GM18505 (cell line): ENCODE results near the gene NTRK3.
"Not testable (repeated sequence)": the region's sequence is repeated elsewhere in the genome, so short reads cannot be mapped to it uniquely, and the experiment has no call there.

ENCODE experiments used
- ATAC-seq: cut with Tn5 transposase; IDR thresholded peaks from one replicate; pipeline ENCODE4 v1.9.1; 2021; ENCODE audit not compliant: unreplicated experiment
- POLR2A ChIP-seq: IDR thresholded peaks from 4 replicates; pipeline ENCODE4 v1.6.1; 2011; ENCODE audit warnings: borderline replicate concordance; ENCODE audit not compliant: insufficient read depth, insufficient read length; ENCODE audit errors: extremely low read depth

The NTRK3 gene

GRCh38 chr15:87843312-87843711 is 413.2 kb downstream of the NTRK3 start:
- ATAC-seq, result no peak
- no peak for TF ChIP-seq POLR2A

DNA sequence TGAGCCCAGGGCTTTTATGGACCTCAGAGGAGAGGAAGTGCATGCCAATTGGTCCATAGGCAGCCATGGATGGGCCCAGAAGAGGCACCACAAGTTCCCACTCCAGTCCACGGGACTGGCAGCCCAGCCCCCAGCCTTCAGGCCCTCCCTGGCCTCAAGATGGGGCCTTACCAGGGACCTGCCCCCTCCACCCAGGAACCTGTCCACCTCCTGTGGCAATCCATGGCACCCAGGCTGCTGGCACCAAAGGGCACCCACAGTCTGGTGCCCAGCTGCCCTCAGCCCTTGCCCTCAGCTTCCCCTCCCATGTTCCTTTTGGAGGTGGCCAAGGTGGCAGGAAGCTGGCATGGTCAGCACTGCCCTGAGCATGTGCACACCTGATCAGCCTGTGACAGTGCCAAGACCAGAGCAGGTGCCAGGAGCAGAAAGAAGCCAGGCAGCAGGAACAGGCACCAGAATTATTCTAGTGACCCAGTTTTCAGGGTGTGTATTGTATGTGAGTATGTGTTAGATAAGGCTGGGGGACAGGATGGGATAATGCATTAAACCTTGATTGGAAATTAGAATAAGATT is 415.0 kb downstream of the NTRK3 start:
- TF ChIP-seq POLR2A, result no peak
- ATAC-seq, result no peak

GRCh38 chr15:87835830-87836229 is 420.7 kb downstream of the NTRK3 start:
- ATAC-seq, result not testable (repeated sequence)

GRCh38 chr15:87833333-87833732 is 423.2 kb downstream of the NTRK3 start:
- ATAC-seq, result not testable (repeated sequence)

DNA sequence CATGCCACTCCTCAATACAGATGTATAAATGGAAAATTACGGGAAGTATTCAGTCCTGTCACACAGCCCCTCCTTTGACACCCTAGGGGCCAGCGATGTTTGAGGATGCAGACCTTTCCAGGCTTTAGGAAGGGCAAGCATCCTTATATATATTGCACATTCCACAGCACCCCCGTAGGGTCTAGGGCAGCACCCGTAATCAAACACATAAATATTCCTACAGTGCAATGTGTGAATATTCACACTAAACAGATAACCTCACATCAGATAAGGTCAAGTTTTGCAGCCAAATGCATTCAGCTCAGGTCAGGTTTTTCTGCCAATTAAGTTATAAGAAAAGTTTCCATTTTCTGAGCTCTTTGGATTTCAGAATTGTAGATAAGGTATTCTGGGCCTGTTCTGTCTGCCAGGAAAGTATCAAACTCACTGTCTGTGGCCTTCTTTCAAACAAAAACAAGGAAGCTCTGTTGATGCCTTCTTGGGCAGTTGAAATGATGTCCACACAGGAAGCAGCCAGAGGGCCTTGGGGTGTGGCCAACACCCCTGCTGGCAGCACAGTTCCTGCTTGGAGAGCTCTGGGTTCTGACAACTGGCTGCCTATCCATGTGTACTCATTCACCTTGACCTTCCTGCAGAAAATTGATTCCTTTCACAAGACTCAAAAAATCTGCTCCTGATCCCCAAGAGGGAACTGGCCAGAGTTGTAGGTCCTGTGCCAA is 427.0 kb downstream of the NTRK3 start:
- no peak for TF ChIP-seq POLR2A
- no peak for ATAC-seq

GRCh38 chr15:87828608-87829007 is 427.9 kb downstream of the NTRK3 start:
- ATAC-seq, result no peak
- no peak for TF ChIP-seq POLR2A

- ATAC-seq, result no peak
- TF ChIP-seq POLR2A, result no peak
Observed at GRCh38 chr15:87827131-87827530, 429.4 kb downstream of the NTRK3 start.

GRCh38 chr15:87826119-87826747 is 430.3 kb downstream of the NTRK3 start:
- no peak for TF ChIP-seq POLR2A
- no peak for ATAC-seq

- no peak for ATAC-seq
- no peak for TF ChIP-seq POLR2A
Observed at GRCh38 chr15:87818756-87819155, 437.8 kb downstream of the NTRK3 start.

DNA sequence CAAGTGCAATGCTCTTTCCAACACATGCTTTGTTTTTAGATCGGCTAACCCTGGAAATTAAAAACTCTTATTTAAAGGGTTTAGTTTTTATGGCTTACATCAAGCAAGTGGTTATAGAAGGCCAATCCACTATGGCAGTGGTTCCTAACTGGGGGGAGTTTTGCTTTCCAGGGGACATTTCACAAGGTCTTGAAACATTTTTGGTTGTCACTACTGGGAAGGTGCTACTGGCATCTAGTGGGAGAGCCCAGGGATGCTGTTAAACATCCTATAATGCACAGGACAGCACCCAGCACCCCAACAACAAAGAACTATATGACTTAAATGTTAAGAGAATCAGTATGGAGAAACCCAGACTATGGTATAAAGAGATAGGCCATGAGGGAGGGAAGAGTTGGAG is 439.0 kb downstream of the NTRK3 start:
- ATAC-seq, result no peak
- TF ChIP-seq POLR2A, result no peak

DNA sequence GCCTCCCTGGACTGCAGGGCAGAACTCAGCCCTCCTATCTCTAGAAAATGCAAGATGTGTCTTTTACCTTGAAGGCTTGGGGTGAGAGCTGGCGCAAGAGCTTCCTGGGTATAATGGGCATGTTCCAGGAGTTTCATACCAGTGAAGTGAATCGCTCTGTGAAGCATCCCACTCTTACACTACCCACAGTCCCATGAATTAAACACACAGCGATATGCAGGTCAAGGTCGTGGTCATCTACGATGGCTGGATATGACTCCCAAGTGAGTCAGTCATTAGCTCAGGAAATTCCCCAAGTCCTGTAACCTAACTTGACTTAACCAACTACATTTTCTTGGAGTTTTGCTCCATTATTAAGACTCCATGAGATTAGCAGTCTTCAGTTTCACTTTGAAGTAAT is 439.7 kb downstream of the NTRK3 start:
- ATAC-seq, result no peak
- no peak for TF ChIP-seq POLR2A

DNA sequence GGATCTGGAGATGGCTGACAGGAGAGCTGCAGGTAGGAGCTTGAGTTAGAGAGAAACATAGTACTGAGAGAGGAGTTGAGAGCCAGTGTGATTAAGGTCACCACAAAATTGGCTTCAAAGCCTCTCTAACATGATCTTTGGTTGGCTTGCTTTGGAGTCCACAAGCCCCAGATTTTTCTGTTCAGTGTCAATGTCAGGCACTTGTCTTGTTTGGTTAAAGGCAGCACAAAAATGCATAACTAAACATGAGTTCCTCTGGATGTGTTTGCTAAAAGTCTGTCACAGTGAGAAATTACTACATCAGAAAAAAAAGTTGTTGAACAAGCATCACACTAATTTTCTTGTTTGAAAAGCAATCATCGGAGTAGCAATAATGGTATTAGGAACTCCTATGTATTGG is 440.5 kb downstream of the NTRK3 start:
- ATAC-seq, result no peak

More for the DNA sequence above, 440.5 kb downstream of the NTRK3 start:
- TF ChIP-seq POLR2A, result no peak
